ENCODE results near the gene BAIAP2.
A peak's percentile ranks its signal among the peaks of the same experiment; 100 is the strongest.

BAIAP2 gene

DNA sequence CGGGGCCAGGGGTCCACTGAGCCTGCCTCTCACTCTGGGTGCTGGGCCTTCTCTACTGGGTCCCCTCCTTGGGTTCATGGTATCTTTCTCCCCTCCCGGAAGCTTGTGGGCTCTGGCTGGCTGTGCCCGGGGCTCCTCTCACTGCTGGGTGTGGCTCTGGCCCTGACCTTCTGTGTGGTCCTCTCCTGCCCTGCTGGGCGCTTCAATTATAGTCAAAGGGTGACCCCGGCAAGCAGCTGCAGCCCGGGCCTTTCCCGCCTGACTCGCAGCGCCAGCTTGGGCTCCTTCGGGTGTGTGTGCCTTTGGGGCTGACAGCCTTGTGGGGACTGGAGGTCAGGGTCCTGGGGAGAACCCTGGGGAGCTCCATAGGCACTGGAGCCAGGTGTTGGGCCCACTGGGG is 76.1 kb downstream of the BAIAP2 start:
- peak in 1 of 14 donors; percentile 45 for DNase-seq

DNA sequence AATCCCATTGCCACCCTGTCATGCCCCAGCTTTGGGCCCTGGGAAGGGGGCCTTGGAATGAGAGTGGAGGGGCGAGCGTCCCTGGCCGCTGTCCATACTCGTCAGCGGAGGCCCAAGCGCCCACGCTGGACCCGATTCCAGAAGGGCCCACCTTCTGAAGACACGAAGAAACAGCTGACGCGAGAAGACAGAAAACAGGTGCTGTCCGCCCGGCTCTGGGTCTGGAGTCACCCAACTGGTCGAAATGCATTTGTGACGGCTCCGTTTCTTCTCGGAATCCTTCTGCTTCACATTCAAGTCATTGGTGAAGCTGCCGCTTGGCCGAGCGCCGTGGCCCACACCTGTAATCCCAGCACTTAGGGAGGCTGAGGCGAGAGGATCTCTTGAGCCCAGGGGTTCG is 77.5 kb downstream of the BAIAP2 start:
- DNase-seq = no peak

DNA sequence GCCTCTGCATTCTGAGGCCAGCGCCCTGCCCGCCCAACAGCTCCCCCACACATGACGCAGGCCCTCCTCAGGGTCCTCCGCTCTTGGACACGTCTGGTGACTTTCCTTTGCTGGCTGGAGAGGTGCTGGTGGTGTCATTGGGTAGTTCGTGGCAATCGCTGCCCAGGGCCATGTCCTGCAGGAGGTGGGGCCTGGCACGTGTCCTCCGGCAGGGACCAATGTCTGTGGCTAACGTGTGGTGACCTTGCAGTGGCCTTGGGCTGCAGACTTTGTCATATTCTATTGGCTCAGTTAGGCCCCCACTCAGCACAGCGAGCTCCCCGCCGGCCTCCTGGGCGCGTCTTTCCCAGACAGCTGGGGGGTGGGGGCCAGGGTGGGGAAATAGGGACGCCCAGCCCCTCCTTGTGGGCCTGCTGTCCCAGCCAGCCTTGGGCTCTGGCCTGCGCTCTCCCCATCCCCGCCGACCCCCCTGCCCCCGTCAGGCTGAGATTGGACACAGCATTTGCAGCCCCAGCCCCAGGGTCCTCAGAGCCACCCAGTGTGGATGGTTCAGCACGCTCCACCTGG is 78.3 kb downstream of the BAIAP2 start:
- DNase-seq = peak in 2 of 14 donors; percentile 22 to 36

DNA sequence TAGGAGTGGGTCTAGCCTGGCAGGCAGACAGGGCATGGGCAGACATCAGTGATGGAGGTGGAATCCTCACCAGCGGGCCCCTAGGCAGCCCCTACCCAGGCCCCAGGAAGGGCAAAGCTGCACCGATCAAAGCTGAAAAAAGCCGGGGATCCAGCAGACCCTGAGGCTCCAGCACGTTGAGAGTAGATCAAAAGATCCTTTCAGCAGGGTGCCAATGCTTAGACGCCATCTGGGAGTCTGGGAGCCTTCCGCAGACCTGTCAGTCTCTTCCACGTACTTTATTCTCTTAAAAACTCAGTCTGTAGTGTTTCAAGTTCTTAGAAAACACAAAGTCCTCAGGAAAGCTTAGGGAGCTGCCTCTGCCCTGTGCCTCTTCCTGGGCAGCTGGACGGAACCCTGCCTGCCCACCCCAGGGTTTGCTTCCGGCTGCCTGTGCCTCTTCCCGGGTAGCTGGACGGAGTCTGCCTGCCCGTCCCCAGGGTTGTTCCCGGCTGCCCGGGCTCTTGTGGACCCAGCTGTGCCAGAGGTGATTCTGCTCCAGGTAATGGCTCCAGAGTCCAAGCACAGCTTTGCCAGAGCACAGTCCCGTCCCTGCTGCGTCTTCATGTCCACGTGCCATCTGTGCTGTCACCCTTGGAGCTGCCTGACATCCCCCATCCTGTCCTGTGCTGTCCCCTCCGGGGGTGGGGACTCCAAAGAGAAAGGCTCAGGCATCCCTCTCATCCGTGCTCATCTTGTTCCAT is 79.6 kb downstream of the BAIAP2 start:
- peak in 1 of 14 donors; percentile 58 for DNase-seq

DNA sequence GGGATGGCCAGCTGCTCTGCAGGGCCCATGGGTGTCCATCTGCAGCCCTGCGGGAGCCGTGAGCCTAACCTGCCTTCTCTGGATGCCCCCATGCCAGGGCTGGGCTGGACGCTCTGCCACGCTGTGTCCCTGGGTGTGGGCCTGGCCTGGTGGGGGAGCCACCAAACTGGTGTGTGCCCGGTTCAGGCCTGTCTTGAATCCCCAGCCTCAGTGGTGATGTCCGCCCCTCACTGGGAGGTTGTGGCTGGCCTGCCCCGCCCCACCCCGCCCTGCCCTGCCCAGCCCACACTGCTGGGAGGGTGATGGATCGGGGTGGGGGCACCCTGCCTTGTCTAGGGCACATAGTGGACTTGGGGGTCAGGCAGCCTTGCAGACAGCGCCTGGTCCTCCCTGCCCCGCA is 80.3 kb downstream of the BAIAP2 start:
- DNase-seq = peak in 3 of 14 donors; percentile 16 to 59 (median 42)

DNA sequence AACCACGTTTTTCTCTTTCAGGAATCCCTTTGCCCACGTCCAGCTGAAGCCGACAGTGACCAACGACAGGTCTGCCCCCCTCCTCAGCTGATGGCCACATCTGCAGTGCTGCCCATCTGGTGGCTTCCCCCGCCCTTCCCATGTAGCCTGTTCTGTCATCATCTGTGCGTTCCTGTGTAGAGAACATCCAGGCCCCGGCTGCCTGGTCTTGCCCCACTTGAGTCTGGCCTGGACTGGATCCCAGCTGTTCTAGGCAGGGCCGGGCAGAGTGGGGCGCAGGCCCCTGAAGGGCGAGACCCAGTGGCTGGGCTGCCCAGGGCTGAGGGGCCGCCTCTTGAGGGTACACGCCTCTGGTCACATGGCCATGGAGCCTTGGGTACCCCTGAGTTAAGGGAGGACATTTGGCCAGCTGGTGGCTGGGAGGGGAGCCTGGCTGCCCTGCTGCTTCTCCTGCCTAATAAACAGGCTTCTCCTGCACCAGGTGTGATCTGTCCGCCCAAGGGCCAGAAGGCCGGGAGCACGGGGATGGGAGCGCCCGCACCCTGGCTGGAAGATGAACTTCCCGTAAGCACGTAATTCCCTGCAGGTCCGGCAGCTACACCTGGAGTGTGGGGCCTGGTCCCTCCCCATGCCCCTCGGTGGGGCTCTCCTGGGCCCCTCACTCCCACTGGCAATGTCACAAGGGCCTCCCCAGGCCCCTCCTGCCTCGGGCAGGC is 81.0 kb downstream of the BAIAP2 start:
- peak in 3 of 14 donors; percentile 23 to 59 (median 49) for DNase-seq

DNA sequence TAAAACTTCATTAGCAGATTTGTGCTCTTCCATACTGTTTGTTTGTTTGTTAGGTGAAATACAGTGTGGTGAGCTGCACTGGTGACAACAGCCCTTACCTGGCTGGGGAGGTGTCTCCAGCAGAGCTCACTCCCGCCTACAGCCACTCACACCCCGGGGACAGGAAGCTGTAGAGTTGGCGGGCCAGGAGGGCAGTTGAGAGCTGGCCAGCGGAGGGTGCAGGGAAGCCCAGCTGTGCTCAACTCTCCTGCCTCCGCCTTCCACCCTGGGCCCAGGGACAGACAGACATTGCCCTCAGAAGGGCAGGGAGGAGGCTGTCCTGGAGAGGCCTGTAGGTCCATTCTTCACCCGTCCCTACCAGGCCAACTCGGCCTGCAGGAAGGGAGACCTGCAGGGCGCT is 81.8 kb downstream of the BAIAP2 start:
- DNase-seq = no peak

DNA sequence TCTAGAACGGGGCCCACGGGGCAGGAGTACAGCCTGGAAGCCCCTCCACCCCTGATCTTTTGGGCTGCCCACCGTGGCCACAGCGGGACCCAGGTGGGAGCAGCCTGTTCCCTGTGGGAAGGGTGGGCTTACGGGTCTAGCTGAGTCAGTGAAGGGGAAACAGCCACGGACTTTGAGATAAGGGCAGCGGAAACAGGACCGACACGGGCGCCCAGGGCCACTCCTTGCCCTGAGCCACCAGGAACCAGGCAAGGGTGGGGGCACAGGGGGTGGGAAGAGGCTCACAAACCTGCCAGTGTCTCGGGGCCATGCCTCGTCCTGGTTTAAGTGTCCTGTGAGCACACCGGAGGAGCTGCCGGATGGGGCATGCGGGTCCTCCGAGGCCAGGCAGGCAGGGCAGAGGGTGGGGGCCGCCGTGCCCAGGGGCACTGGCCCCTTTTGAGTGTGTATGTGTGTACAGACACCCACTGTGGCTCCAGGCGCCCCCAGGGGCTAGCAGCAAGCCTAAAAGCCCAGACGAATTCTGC is 82.8 kb downstream of the BAIAP2 start:
- no peak for DNase-seq

DNA sequence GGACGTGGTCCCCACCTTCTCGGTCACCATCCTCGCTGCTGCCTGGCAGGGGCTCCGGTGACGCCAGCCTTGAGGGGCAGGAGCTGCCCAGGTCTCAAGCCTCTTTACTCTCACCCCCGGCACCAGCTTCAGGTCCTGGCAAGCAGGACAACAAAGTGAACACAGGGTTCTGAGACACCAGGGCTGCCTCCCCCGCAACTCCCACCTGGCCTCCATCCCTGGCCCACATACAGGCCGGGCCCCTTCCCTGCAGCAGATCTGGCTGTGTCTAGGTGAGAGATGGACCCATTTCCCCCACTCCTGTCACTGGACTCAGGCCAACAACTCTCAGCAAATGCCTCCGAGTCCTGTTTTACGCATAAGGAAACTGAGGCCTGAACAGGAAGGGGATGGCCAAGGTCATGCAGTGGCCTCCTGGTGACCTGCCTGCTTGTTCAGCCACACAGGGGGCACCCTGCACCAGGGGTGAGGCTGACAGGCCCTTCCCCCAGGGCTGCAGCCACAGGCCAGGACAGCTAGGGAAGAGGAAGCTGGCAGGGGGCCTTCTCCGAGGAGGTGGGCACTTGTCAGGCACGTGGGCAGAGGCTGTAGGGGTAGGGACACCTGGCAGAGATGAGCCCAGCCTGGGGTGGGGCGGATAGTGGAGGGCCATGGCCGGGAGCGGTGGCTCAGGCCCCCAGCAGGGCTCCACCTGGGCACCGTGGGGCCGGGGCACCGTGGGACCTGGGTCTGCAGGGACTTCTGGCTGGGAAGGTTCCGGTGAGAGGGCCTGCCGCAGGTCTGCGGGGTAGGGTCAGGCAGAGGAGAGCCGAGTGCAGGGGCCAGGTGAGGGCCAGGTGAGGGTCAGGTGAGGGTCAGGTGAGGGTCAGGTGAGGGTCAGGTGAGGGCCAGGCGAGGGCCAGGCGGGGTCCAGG is 83.6 kb downstream of the BAIAP2 start:
- DNase-seq = no peak

DNA sequence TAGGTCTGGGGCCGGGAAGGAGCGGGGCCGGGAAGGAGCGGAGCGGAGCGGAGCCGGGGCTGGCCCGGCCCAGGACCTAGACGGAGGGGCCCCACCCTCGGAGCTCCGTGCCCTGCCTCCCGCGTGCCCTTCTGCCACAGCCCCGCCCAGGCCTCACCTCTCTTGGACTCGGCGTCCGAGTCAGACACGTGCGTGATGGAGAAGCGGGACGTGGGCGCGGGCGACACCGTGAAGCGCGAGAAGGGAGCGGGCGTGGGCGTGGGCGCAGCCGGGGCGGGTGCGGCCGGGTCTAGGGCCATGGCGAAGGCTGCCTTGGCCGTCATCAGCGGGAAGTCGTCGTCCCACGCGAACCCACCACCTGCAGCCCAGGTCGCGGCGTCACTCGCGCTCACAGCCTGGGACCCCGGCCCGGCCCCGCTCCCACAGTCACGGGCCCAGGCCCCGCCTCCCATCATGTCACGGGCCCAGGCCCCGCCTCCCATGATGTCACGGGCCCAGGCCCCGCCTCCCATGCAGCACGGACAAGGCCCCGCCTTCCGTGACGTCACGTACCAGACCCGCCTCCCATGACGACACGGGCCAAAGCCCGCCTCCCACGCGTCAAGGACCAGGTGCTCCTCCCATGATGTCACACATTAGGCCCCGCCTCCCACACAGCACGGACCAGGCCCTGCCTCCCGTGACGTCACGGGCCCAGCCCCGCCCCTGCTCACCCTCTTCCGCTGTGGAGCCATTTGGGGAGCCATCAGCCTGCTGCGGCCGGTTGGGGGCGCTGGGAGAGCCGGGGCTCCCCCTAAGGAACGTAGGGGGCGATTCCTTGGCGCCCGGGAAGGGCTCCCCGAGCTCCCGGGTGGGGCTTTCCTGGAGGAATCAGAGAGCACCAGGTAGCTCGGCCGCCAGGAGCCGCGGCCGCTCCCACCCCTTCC is 84.5 kb downstream of the BAIAP2 start:
- peak in 12 of 14 donors; percentile 46 to 91 (median 78) for DNase-seq

DNA sequence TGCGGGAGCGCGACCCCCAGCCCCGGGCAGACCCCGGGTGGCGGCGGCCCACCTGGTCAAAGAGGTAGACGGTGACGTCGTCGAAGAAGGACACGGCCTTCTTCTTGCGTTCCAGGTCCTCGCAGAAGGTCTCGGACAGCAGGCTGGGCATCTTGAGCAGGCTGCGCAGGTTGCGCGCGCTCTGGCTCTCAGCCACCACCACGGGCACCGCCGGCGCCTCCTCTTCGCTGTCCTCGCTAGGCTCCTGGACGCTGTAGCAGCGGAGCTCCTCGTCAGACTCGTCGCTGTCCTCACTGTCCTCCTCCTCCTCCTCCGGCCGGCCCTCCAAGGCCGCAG is 85.2 kb downstream of the BAIAP2 start:
- DNase-seq = peak in 1 of 14 donors; percentile 40

DNA sequence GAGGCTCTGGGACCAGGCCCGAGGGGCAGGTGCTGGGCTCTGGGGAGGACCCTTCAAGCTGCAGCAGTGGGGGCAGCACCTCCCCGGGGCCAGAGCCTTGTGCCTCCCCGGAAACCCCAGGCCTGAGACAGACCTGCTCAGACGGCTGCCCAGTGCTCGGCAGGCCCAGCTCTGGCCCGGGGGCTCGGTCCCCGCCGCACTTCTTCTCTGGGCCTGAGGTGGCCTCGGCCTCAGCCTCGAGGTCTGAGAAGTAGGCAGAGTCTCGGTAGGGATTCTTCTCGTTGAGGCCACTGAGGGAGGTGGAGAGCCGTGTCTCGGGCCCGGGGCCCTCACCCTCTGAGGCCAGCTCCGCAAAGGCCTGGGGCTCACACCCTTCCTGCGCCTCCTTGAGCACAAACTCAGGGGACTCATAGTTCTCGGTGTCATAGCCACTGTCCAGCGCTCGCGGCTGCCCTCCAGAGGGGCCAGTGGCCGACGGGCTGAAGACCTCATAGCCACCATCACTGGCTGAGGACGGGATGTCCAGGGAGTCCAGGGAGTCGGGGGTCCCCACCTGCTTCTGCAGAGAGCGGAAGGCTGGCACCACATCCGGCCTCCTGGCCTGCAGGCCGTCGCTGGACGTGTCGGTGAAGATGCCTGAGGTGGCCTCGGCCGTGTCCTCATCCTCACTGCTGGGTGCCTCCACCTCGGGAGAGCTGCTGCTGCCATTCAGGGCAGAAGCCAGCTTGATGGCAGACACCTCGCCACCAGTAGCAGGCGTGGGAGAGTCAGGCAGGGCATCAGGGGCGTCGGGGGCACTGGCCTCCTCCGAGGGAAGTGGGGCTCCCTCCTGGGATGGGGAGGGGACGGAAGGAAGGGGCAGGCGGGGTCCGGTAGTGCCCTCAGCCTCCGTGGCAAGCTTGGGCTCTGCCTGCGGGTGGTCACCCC is 86.0 kb downstream of the BAIAP2 start:
- peak in 3 of 14 donors; percentile 38 to 52 (median 44) for DNase-seq

DNA sequence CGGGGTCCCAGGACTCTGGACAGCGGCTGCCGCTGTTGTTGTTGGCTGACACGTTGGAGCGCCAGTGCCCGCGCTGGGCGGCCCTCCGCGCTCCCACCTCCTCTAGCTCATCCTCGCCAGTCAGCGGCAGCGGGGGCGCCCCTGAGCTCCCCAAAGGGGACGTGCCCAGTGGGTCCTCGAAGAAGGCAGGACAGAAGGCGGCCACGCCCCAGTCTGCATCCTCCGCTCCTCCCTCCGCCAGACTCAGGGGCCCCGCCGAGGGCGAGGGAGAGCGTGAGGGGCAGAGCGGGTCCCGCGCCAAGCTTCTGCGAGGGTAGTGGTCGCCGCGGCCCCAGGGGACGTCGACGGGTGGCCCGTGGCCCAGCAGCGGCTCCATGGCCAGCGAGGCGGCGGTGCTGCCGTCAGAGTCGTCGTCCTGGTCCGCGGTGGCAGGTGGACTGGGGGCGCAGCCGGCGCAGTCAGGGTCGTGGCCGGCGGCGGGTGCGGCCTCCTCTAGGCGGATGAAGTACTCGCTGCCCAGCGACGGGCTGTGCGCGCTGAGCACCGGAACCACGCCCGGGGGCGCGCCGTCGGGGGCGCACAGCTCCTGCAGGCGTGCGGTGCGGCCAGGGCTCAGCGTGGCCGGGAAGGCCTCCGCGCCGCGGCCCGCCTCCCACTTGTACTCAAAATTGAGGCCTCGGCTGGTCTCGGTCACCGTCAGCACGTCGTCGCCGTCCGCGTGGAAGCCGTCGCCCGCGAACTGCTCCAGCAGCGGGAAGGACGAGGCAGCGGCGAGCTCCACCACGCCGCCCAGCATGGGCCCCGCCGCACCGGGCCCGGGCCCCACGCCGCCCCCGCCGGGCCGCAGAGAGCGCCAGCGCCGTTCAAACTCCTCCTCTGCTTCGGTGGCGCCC is 87.1 kb downstream of the BAIAP2 start:
- DNase-seq = peak in 2 of 14 donors; percentile 26 to 35

DNA sequence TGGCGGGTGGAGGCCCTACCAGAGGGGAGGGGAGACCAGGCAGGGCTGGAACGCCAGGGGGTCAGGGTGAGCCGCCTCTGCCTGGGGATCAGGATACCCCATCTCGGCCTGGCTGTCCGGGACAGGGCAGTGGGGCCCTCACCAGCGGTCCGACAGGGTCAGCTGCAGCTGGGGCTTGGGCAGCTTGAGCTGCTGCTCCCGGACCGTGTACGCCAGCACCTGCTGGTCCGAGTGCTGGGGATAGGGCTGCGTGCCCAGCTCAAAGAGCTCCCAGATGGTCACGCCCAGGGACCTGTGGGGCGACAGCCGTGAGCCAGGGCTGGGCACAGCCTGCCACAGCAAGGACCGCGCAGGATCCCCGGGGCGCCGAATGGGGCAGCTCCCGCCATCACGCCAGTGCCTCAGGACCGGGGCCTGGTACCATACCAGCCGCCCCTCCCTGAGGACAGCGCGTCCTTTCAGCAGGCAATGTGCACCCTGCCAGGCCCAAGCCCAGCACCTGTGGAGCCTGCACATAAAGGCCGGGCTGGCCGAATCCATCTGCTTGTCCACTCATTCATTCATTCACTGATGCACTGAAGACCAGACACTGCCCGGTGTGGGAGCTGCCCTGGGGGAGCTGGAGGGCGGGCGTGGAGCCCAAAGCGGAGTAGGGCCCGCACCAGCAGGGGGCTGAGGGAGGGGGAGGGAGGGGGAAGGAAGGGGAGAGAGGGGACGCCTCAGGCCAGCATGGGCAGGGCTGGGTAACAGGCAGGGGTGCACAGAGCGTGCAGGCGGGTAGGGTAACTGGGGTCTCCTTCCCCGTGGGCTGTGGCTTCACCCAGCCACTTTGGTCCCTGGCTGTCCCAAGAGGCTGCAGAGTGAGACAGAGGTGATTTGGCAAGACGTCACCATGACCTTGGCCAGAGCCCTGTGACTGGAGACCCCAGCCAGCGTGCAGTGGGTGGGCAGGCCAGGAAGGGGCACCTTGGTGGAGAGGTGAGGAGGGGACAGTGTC is 88.4 kb downstream of the BAIAP2 start:
- DNase-seq = peak in 8 of 14 donors; percentile 21 to 83 (median 46)

DNA sequence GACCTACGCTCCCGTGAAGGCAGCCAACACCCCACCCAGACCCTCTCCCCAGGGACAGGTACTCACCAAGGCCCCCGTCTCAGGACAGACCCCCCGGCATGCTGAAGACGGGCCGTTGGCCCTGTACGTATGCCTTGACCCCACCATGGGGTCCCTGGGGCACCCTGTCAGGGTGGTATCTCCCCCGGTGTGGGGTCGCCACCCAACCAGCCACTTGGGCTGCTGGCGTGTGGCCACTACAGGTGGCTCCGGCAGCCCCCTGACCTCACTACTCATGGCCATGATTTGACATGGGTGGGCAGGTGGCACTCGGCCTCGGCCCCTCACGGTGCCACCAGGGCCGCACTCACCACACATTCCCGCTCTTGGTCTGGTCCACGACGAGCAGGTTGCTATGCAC is 89.4 kb downstream of the BAIAP2 start:
- no peak for DNase-seq

DNA sequence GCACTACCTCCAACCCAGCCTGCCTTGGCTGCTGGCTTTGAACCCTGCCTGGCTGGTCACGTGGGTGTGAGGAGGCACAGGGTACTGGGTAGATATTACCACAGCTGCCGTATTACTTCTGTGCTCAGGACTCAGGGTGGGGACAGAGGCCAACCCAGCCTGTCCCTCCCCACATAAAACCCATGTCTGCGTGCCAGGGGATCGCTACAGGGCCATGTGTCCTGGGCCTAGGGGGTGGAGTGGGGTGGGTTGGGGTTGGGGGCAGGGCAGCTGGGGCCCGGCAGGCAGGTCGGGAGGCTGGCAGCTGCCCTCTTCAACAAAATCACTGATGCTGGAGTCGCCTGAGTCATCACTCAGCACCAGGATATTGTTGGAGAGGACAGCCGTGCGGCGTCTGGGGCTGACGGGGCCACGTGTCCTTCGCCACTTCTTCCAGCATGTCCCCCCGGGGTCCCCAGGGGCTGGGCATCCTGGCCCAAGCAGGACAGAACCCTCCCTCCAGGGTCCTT is 90.7 kb downstream of the BAIAP2 start:
- DNase-seq = peak in 3 of 14 donors; percentile 29 to 75 (median 54)

Data from C1 segment of cervical spinal cord (tissue), 14 donors.